ENCODE measurements around the gene ELL.

The ELL gene

GRCh38 chr19:18520848-18521691 lies 800 bp downstream of the ELL start:
- Histone ChIP-seq H3K27ac (replicated peaks) (peak overlapping the region; percentile 84), H3K4me3 (replicated peaks; ENCODE audit: insufficient read depth, low read length) (peak overlapping the region; percentile 94), H3K27me3 (ENCODE audit: insufficient read depth, poor library complexity, severe bottlenecking) (no peaks in the 10 kb centered on the region)
- TF ChIP-seq GABPA (IDR thresholded peaks at IDR 0.05; ENCODE audit: low read depth) (no peak), POLR2AphosphoS5 (IDR thresholded peaks at IDR 0.05; ENCODE audit: low read depth) (no peak), SPI1 (IDR thresholded peaks at IDR 0.05; ENCODE audit: borderline replicate concordance, low read depth) (no peak), CTCF (IDR thresholded peaks at IDR 0.05; ENCODE audit: insufficient read depth, low read length) (no peak), REST (IDR thresholded peaks at IDR 0.05; ENCODE audit: insufficient replicate concordance, low read depth) (no peak)
- peak in 1 of 2 experiments; percentile 42 for DNase-seq (ENCODE audit: low read depth in 1 of 2, low spot score in 1 of 2)

GRCh38 chr19:18519962-18520847 lies 1.7 kb downstream of the ELL start:
- H3K4me3 ChIP-seq (replicated peaks; ENCODE audit: insufficient read depth, low read length): peak overlapping the region; percentile 94
- peak; percentile 69 to 81 for DNase-seq (ENCODE audit: low read depth in 1 of 2, low spot score in 1 of 2)
- peak overlapping the region; percentile 84 for H3K27ac ChIP-seq (replicated peaks)
- H3K27me3 ChIP-seq (ENCODE audit: insufficient read depth, poor library complexity, severe bottlenecking): no peaks in the 10 kb centered on the region
- no peak for TF ChIP-seq POLR2AphosphoS5 (IDR thresholded peaks at IDR 0.05; ENCODE audit: low read depth)
- no peak for TF ChIP-seq GABPA (IDR thresholded peaks at IDR 0.05; ENCODE audit: low read depth)
- TF ChIP-seq SPI1 (IDR thresholded peaks at IDR 0.05; ENCODE audit: borderline replicate concordance, low read depth): no peak
- TF ChIP-seq CTCF (IDR thresholded peaks at IDR 0.05; ENCODE audit: insufficient read depth, low read length): peak; percentile 69
- no peak for TF ChIP-seq REST (IDR thresholded peaks at IDR 0.05; ENCODE audit: insufficient replicate concordance, low read depth)

- Histone ChIP-seq H3K27me3 (ENCODE audit: insufficient read depth, poor library complexity, severe bottlenecking) (no peaks in the 10 kb centered on the region), H3K4me3 (replicated peaks; ENCODE audit: insufficient read depth, low read length) (no peak overlapping the region), H3K27ac (replicated peaks) (peak overlapping the region; percentile 14)
- DNase-seq (ENCODE audit: low read depth in 1 of 2, low spot score in 1 of 2): no peak
- TF ChIP-seq CTCF (IDR thresholded peaks at IDR 0.05; ENCODE audit: insufficient read depth, low read length) (no peak), REST (IDR thresholded peaks at IDR 0.05; ENCODE audit: insufficient replicate concordance, low read depth) (no peak), POLR2AphosphoS5 (IDR thresholded peaks at IDR 0.05; ENCODE audit: low read depth) (no peak), SPI1 (IDR thresholded peaks at IDR 0.05; ENCODE audit: borderline replicate concordance, low read depth) (no peak), GABPA (IDR thresholded peaks at IDR 0.05; ENCODE audit: low read depth) (no peak)
Observed at GRCh38 chr19:18518639-18519038, 3.2 kb downstream of the ELL start.

All from HL-60 (cell line).